Femur (tissue), 1 donor: ENCODE data around the gene PAQR6.
"Not testable (repeated sequence)": the region's sequence is repeated elsewhere in the genome, so short reads cannot be mapped to it uniquely, and the experiment has no call there.

Source experiments
- DNase-seq: peaks from one replicate; pipeline ENCODE4 v3.0.0-alpha.2; 2017

Gene PAQR6

GRCh38 chr1:156229809-156230472 is 17.9 kb downstream of the PAQR6 start:
- no peak for DNase-seq

- no peak for DNase-seq
These were observed 19.4 kb downstream of the PAQR6 start for GRCh38 chr1:156228501-156228900.

DNA sequence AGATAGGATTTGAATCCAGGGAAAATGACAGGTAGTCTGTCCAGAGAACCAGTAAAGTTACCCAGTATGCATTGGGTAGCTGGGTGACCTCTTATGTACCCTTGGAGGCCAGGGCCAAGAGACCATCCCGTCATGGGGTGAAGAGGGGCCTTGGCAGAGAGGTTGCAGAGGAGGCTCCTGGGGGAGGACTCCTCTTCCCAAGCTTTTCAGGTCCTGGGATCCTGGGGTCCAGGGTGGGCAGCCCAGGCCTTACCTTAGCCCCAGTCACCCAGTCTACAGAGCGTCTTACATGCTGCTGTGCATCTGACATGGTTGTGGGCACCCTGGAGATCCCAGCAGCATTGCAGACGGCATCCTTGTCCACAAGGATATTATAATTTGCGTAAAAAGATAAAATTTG is 21.1 kb downstream of the PAQR6 start:
- DNase-seq = no peak

GRCh38 chr1:156226116-156226538 is 21.7 kb downstream of the PAQR6 start:
- no peak for DNase-seq

GRCh38 chr1:156225677-156226014 is 22.2 kb downstream of the PAQR6 start:
- no peak for DNase-seq

DNA sequence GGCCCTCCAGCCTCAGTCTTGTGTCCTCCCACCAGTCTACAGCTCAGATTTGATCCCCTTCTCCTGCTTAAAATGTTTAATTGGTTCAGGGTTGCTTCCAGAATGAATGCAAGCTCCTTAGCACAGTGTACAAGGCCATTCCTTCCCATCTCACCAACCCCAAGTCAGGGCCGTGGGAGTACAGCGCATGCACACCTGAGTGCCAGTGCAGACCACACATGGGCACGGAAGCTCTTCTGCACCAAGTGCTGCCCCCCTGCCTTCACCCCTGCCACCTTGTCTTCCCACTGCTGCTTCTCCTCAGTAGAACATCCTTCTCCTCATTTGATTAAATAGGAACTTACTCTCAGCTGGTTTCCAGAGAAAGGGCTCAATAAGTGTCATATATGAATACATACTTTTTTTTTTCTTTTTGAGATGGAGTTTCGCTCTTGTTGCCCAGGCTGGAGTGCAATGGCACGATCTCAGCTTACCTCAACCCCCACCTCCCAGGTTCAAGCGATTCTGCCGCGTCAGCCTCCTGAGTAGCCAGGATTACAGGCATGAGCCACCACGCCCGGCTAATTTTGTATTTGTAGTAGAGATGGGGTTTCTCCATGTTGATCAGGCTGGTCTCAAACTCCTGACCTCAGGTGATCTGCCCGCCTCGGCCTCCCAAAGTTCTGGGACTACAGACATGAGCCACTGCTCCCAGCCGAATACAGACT is 25.7 kb downstream of the PAQR6 start:
- no peak for DNase-seq

- no peak for DNase-seq
These were observed 27.6 kb downstream of the PAQR6 start for GRCh38 chr1:156220226-156220625.

DNA sequence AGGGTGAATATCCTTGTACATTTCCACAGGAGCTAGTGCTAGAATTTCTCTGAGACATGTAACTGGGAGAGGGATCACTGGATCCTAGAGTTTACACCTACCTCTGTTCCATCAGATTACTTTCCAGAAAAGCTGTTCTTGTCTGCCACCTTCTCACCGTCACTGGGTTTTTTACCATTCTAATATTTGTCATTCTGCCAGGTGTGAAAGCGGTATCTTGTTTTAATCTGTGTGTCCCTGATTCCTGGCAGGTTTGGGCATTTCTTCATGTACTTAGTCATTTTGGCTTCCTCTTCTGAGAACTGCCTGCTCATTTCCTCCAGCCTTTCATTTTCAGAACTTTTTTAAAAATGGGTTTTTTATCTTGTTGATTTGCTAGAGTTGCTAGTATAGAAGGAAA is 30.0 kb downstream of the PAQR6 start:
- no peak for DNase-seq

GRCh38 chr1:156216361-156217086 is 31.3 kb downstream of the PAQR6 start:
- not testable (repeated sequence) for DNase-seq

DNA sequence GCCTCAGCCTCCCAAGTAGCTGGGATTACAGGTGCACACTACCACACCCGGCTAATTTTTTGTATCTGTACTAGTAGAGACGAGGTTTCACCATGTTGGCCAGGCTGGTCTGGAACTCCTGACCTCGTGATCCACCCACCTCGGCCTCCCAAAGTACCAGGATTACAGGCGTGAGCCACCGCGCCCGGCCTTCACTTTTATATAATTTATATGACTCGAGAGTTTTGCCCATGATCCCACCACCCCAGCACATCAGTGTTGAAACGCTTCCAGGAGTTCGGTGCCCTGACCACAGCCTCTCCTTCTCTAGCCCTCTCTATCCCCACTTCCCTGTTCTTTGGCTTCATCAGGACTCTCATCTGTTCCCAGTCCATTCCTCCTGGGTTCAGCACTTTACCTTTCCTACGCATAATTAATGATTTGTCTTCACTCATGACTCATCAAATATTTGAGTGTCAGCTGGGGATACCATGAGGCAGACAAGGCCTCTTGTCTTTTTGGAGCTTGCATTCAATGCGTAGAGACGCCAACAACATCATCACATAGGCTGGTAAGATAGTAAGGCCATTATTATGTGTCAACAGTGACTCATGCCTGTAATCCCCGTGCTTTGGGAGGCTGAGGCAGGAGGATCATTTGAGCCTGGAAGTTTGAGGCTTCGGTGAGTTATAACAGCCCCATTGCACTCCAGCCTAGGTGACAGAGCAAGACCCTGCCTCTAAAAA is 33.7 kb downstream of the PAQR6 start:
- no peak for DNase-seq

GRCh38 chr1:156213644-156213966 is 34.3 kb downstream of the PAQR6 start:
- DNase-seq = no peak

- DNase-seq = peak; percentile 98
These were observed 34.8 kb downstream of the PAQR6 start, which contains the start of gene PMF1 for GRCh38 chr1:156212833-156213643. TSS of gene PMF1 (plus strand) at chr1:156213007. CDS start at chr1:156213016, 9 bp downstream.

- no peak for DNase-seq
These were observed 35.7 kb downstream of the PAQR6 start for GRCh38 chr1:156212130-156212529.

- no peak for DNase-seq
These were observed 36.6 kb downstream of the PAQR6 start for GRCh38 chr1:156211243-156211642.

DNA sequence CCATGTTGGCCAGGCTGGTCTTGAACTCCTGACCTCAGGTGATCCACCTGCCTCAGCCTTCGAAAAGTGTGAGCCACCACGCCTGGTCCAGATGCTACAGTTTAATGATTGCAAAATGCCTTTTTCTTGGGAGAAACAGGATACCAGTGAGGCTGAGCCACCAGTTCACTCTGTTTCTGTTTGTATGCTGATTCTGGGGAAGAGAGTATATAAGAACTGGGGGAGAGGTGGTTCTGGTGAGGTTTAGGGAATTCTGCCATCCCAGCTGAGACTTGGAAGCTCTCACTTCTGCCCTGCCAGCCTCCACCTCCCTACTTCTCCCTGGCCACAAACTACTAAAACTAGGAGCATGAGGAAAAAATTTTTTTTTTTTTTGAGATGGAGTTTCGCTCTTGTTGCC is 43.2 kb downstream of the PAQR6 start:
- DNase-seq = no peak

- DNase-seq = no peak
These were observed 44.5 kb downstream of the PAQR6 start for GRCh38 chr1:156203331-156203730.

DNA sequence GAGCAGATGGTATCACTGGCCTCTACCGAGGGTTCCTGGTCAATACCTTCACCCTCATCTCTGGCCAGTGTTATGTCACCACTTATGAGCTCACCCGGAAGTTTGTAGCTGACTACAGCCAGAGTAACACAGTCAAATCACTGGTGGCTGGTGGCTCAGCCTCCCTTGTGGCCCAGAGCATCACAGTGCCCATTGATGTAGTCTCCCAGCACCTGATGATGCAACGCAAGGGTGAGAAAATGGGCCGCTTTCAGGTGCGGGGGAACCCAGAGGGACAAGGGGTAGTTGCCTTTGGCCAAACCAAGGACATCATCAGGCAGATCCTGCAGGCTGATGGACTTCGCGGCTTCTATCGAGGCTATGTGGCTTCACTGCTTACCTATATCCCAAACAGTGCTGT is 47.8 kb downstream of the PAQR6 start:
- no peak for DNase-seq

- DNase-seq = no peak
These were observed 49.0 kb downstream of the PAQR6 start for GRCh38 chr1:156198831-156199349.

- no peak for DNase-seq
These were observed 51.4 kb downstream of the PAQR6 start for GRCh38 chr1:156196445-156196844.

DNA sequence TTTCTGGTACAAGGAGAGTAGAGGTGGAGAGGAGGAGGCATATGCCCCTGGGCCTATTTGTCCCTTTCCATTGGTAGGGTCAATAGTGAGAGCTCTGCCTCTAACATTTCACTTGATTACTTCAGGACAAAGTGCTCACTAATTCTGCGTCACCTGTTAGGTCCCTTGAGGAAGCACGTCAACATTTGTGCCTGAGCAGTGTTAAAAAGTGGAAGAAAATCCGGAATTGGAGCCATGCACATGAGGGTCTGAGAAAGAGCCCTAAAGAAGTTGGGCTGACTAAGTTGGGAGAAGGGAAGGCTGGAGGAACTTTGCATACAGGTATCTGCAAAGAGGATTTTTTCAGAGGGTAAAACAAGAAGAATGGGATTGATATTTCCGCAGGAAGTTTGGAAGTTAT is 52.0 kb downstream of the PAQR6 start:
- no peak for DNase-seq

GRCh38 chr1:156194300-156194652 is 53.6 kb downstream of the PAQR6 start:
- DNase-seq = no peak
